H1 (cell line): Measurements from ENCODE around the gene METTL6. TPM values are rescaled to one million over a fixed set of nuclear protein-coding genes. Genes with fewer than 3 reads are reported as not detected.

Source experiments
- CTCF ChIA-PET: fragments of 300-600 bp; sonication (Branson Sonifier 250); formaldehyde crosslinking; loops from one replicate; lab custom pipeline; 2021; ENCODE audit not compliant: partially characterized antibody; lab: Charles Lee
- POLR2A ChIA-PET: fragments of 300-600 bp; sonication (Branson Sonifier 250); formaldehyde crosslinking; loops from one replicate; lab custom pipeline; 2021; ENCODE audit warnings: inconsistent platforms; ENCODE audit not compliant: partially characterized antibody; lab: Charles Lee
- DNase-seq, 2 experiments: peaks; one replicate each; pipeline versions ENCODE4 v3.0.0 to v3.0.0-alpha.2; 2010 to 2022; ENCODE audit warnings: low spot score in 2 of 2, low read depth in 1 of 2, mixed read lengths in 1 of 2
- FAIRE-seq: peaks from 2 replicates; lab custom pipeline; 2011; peaks lifted over from hg19 to GRCh38; lab: Jason Lieb, UNC
- H2AFZ ChIP-seq: 2 replicates; pipeline ENCODE4 v1.8.1; 2012; ENCODE audit warnings: low read length, inconsistent platforms
- H2AK5ac ChIP-seq: 2 replicates; pipeline ENCODE4 v1.6.1; 2013; ENCODE audit warnings: low read depth, low read length
- H2BK120ac ChIP-seq: replicated peaks from 2 replicates; pipeline ENCODE3; 2013; ENCODE audit warnings: low read depth, low read length, inconsistent platforms
- H2BK12ac ChIP-seq: 2 replicates; pipeline ENCODE4 v1.6.1; 2013; ENCODE audit warnings: low read depth, low read length
- H2BK15ac ChIP-seq: 2 replicates; pipeline ENCODE4 v1.6.1; 2013; ENCODE audit warnings: low read length
- H2BK20ac ChIP-seq: 2 replicates; pipeline ENCODE4 v1.6.1; 2013; ENCODE audit warnings: low read length
- H2BK5ac ChIP-seq: 2 replicates; pipeline ENCODE4 v1.6.1; 2013; ENCODE audit warnings: low read depth, low read length
- H3K14ac ChIP-seq: 2 replicates; pipeline ENCODE4 v1.6.1; 2013; ENCODE audit warnings: inconsistent platforms; ENCODE audit not compliant: insufficient read length
- H3K18ac ChIP-seq: 2 replicates; pipeline ENCODE4 v1.6.1; 2013; ENCODE audit warnings: low read length; ENCODE audit errors: extremely low read depth
- H3K23ac ChIP-seq: 2 replicates; pipeline ENCODE4 v1.6.1; 2013; ENCODE audit warnings: inconsistent platforms; ENCODE audit not compliant: insufficient read length
- H3K23me2 ChIP-seq: 2 replicates; pipeline ENCODE4 v1.6.1; 2013; ENCODE audit warnings: low read depth, low read length
- H3K27ac ChIP-seq: 2 replicates; pipeline ENCODE4 v1.6.1; 2011; ENCODE audit warnings: low read depth, low read length, inconsistent platforms
- H3K27me3 ChIP-seq, 4 experiments: replicated peaks in 1 of 4; 1 replicate in 1 of 4; 2 replicates in 3 of 4; pipeline versions ENCODE4 v1.6.1 to v1.8.1; 2011 to 2013; ENCODE audit warnings: low read length in 3 of 4, mild to moderate bottlenecking in 3 of 4, inconsistent platforms in 2 of 4, mixed read lengths in 2 of 4, moderate library complexity in 1 of 4; ENCODE audit not compliant: control insufficient read depth in 3 of 4, insufficient read depth in 3 of 4; ENCODE audit errors: extremely low read depth in 1 of 4
- H3K36me3 ChIP-seq, 4 experiments: 2 replicates each; pipeline versions ENCODE4 v1.6.1 to v1.8.1; 2011 to 2013; ENCODE audit warnings: mild to moderate bottlenecking in 4 of 4, low read length in 3 of 4, moderate library complexity in 2 of 4, control low read depth in 1 of 4, inconsistent platforms in 1 of 4; ENCODE audit not compliant: insufficient read depth in 4 of 4, control insufficient read depth in 2 of 4
- H3K4ac ChIP-seq: replicated peaks from 2 replicates; pipeline ENCODE3; 2013; ENCODE audit warnings: low read length, low read depth, mixed read lengths, inconsistent platforms; ENCODE audit not compliant: insufficient read length
- H3K4me1 ChIP-seq, 4 experiments: replicated peaks in 1 of 4; 1 replicate in 1 of 4; 2 replicates in 3 of 4; pipeline versions ENCODE4 v1.6.1 to v1.8.1; 2011 to 2013; ENCODE audit warnings: low read length in 3 of 4, inconsistent platforms in 2 of 4, mixed read lengths in 1 of 4; ENCODE audit not compliant: insufficient read depth in 4 of 4, control insufficient read depth in 3 of 4
- H3K4me2 ChIP-seq, 2 experiments: 2 replicates each; pipeline versions ENCODE4 v1.6.1 to v1.8.1; 2011 to 2013; ENCODE audit warnings: low read depth in 2 of 2, low read length in 2 of 2, control low read depth in 1 of 2, inconsistent platforms in 1 of 2, mild to moderate bottlenecking in 1 of 2; ENCODE audit not compliant: insufficient read depth in 1 of 2
- H3K4me3 ChIP-seq, 4 experiments: fragments of 200-600, 300-600 bp in 1 of 4; sonication (generic), shearing (Covaris generic), sonication (Bioruptor Twin) in 1 of 4; 2 replicates each; pipeline versions ENCODE4 v1.5.1 to v1.8.1; 2011 to 2016; ENCODE audit warnings: low read length in 4 of 4, low read depth in 3 of 4, control low read depth in 2 of 4, inconsistent platforms in 2 of 4, mild to moderate bottlenecking in 2 of 4, mixed read lengths in 1 of 4, moderate library complexity in 1 of 4; ENCODE audit not compliant: insufficient read depth in 2 of 4; ENCODE audit errors: extremely low read depth in 1 of 4
- H3K56ac ChIP-seq: replicated peaks from 2 replicates; pipeline ENCODE3; 2013; ENCODE audit warnings: low read depth, mild to moderate bottlenecking, mixed read lengths, low read length, inconsistent platforms; ENCODE audit not compliant: insufficient read length
- H3K79me1 ChIP-seq: 2 replicates; pipeline ENCODE4 v1.6.1; 2013; ENCODE audit warnings: low read depth, low read length, control low read depth
- H3K79me2 ChIP-seq, 2 experiments: 2 replicates each; pipeline versions ENCODE4 v1.6.1 to v1.8.1; 2012 to 2013; ENCODE audit warnings: low read length in 2 of 2, mild to moderate bottlenecking in 2 of 2, inconsistent platforms in 1 of 2; ENCODE audit not compliant: insufficient read depth in 2 of 2, control insufficient read depth in 1 of 2
- H3K9ac ChIP-seq, 4 experiments: replicated peaks in 1 of 4; 1 replicate in 1 of 4; 2 replicates in 3 of 4; pipeline versions ENCODE4 v1.6.1 to v1.8.1; 2011 to 2013; ENCODE audit warnings: low read depth in 3 of 4, low read length in 3 of 4, control low read depth in 2 of 4, mild to moderate bottlenecking in 2 of 4, moderate library complexity in 2 of 4, inconsistent platforms in 1 of 4; ENCODE audit errors: extremely low read depth in 1 of 4
- H3K9me3 ChIP-seq, 2 experiments: 2 replicates each; pipeline versions ENCODE4 v1.6.1 to v1.8.1; 2012 to 2013; ENCODE audit warnings: mild to moderate bottlenecking in 2 of 2, moderate library complexity in 2 of 2, control low read depth in 1 of 2, inconsistent platforms in 1 of 2, low read depth in 1 of 2, low read length in 1 of 2, mixed read lengths in 1 of 2; ENCODE audit not compliant: insufficient read depth in 2 of 2
- H4K20me1 ChIP-seq, 2 experiments: replicated peaks in 1 of 2; 2 replicates each; pipeline versions ENCODE3 to v1.8.1; 2011 to 2013; ENCODE audit warnings: inconsistent platforms in 2 of 2, low read length in 2 of 2, mild to moderate bottlenecking in 1 of 2; ENCODE audit not compliant: insufficient read depth in 2 of 2, control insufficient read depth in 1 of 2
- H4K5ac ChIP-seq: 2 replicates; pipeline ENCODE4 v1.6.1; 2013; ENCODE audit warnings: low read length, low read depth, mixed read lengths, inconsistent platforms; ENCODE audit not compliant: insufficient read length
- H4K8ac ChIP-seq: 2 replicates; pipeline ENCODE4 v1.8.0; 2013; ENCODE audit warnings: mild to moderate bottlenecking, moderate library complexity, low read length, inconsistent platforms; ENCODE audit not compliant: insufficient read depth; ENCODE audit errors: extremely low read depth
- H4K91ac ChIP-seq: replicated peaks from 2 replicates; pipeline ENCODE3; 2013; ENCODE audit warnings: low read length, mixed read lengths, inconsistent platforms; ENCODE audit not compliant: insufficient read length
- ASH2L ChIP-seq: fragments of 200-600, 300-600 bp; sonication (generic); IDR thresholded peaks from one replicate; pipeline ENCODE4 v1.7.1; 2017; ENCODE audit warnings: low read length
- BRCA1 ChIP-seq: IDR thresholded peaks from 2 replicates; pipeline ENCODE4 v1.6.1; 2012; ENCODE audit warnings: low read depth, low read length, improper control_type of control experiment
- GTF2F1 ChIP-seq: IDR thresholded peaks from 2 replicates; pipeline ENCODE4 v1.6.1; 2012; ENCODE audit warnings: low read depth, low read length, improper control_type of control experiment, borderline replicate concordance
- NANOG ChIP-seq: IDR thresholded peaks from 2 replicates; pipeline ENCODE4 v1.6.1; 2011; ENCODE audit warnings: low read length, low read depth, mild to moderate bottlenecking, inconsistent platforms; ENCODE audit not compliant: insufficient read depth, poor library complexity, severe bottlenecking
- PHF8 ChIP-seq: fragments of 200-600 bp; sonication (generic); conservative IDR thresholded peaks from 2 replicates; pipeline ENCODE4 v1.7.1; 2012; ENCODE audit warnings: low read depth, mild to moderate bottlenecking, inconsistent platforms, low read length, moderate library complexity
- RBBP5 ChIP-seq: IDR thresholded peaks from 2 replicates; pipeline ENCODE4 v1.7.1; 2012; ENCODE audit warnings: low read depth, mild to moderate bottlenecking, inconsistent platforms, low read length, moderate library complexity, borderline replicate concordance
- RFX5 ChIP-seq: IDR thresholded peaks from 2 replicates; pipeline ENCODE4 v1.6.1; 2011; ENCODE audit warnings: low read depth, low read length, improper control_type of control experiment, borderline replicate concordance
- SRF ChIP-seq: IDR thresholded peaks from 2 replicates; pipeline ENCODE4 v1.6.1; 2011; ENCODE audit warnings: mild to moderate bottlenecking, low read depth, low read length, moderate library complexity
- TBP ChIP-seq: IDR thresholded peaks from 2 replicates; pipeline ENCODE4 v1.6.1; 2011; ENCODE audit warnings: low read depth, low read length, improper control_type of control experiment
- WGBS, 2 experiments: shearing (Covaris generic) in 1 of 2; methylation state at CpG; one replicate each; pipeline versions ENCODE4 v1.1.6 to v1.1.7; 2013 to 2015; ENCODE audit warnings: low lambda C conversion rate in 2 of 2, mixed read lengths in 2 of 2, inconsistent platforms in 1 of 2, low coverage in 1 of 2, missing lambda C conversion rate in 1 of 2; ENCODE audit not compliant: insufficient replicate concordance in 2 of 2, insufficient coverage in 1 of 2, insufficient read length in 1 of 2; ENCODE audit errors: extremely low coverage in 1 of 2, missing lambda C conversion rate in 1 of 2; 5-methylcytosine and 5-hydroxymethylcytosine counted together
- polyA plus RNA-seq, 7 experiments: library from polyadenylated mRNA; depleted of rRNA in 3 of 7; stranded (reverse) in 5 of 7; unstranded in 2 of 7; fragments of >200 nt in 5 of 7; fragments of 200-250 nt in 2 of 7; gene quantifications; 1 replicate in 5 of 7; 2 replicates in 1 of 7; 4 replicates in 1 of 7; pipeline versions ENCODE4 v1.2.1 to v1.2.3, GENCODE V29; 2011 to 2013; ENCODE audit warnings: missing spikeins in 2 of 7, mixed read lengths in 2 of 7
- total RNA-seq: library from RNA; stranded (reverse); fragmentation: NEBNext Ultra II Directional; extraction: Animal tissue kit (Norgen Biotek cat#: 25700); gene quantifications from 2 replicates; pipeline ENCODE4 v1.2.1, GENCODE V29; 2021

Gene METTL6
- total and polyA plus RNA-seq, 2 of the 8 experiments (the other 6 are each of a cell fraction or from before 2014, with no cell fraction given), result 18.4 to 20.0 TPM

DNA sequence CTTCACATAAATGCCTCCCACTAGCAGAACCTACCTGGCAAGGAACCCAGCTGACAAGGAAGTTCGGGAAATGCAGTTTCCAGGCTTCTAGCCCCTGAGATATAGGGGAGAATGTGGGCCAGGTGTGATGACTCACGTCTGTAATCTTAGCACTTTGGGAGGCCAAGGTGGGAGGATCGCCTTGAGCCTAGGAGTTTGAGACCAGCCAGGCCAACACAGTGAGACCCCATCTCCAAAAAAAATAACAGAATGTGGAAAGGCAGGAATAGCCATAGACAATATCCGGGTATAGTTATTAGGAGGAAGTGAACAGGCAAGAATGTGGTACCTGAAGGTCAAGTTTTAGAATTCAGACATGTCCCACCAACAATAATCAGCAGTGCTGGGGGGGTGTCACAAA, 54.4 kb downstream of the METTL6 start:
- ChIA-PET CTCF (interaction anchor here (0.7 to 2.2 kb wide), 8 partner anchors 11 to 105 kb away, joined by 3 to 8 read pairs (median 4); no protein-coding TSS in a partner anchor), POLR2A (no interaction called here)
- no peaks in the 10 kb centered on the region for H3K79me2 ChIP-seq
- H3K27me3 ChIP-seq, result no peaks in the 10 kb centered on the region
- H2AFZ ChIP-seq, result no peak overlapping the region
- WGBS, 2 experiments, result 81% methylated on average over 4 of the region's 4 CpGs; no CpG with 5 or more reads in 1 of the 2 experiments
- H2BK120ac ChIP-seq, result no peak overlapping the region
- H3K56ac ChIP-seq, result no peak overlapping the region
- DNase-seq (no peak), FAIRE-seq (no peak)
- H3K27ac ChIP-seq, result no peak overlapping the region
- peaks cover 0 to 2% (median 0%) of the 10 kb centered on the region in 4 experiments; a peak in 3 of 7 replicates for H3K4me1 ChIP-seq
- H3K4me2 ChIP-seq, result no peak overlapping the region
- H4K8ac ChIP-seq, result no peak overlapping the region
- no peak overlapping the region for H2AK5ac ChIP-seq
- H3K9me3 ChIP-seq, result no peaks in the 10 kb centered on the region
- H2BK12ac ChIP-seq, result no peak overlapping the region
- H2BK5ac ChIP-seq, result no peak overlapping the region
- no peak overlapping the region for H4K91ac ChIP-seq
- H3K23ac ChIP-seq, result no peak overlapping the region
- no peaks in the 10 kb centered on the region for H3K79me1 ChIP-seq
- no peak overlapping the region for H3K4me3 ChIP-seq
- H2BK20ac ChIP-seq, result no peak overlapping the region
- H3K9ac ChIP-seq, result no peak overlapping the region
- H4K20me1 ChIP-seq, result no peaks in the 10 kb centered on the region
- no peak overlapping the region for H3K14ac ChIP-seq
- no peak overlapping the region for H4K5ac ChIP-seq
- no peak overlapping the region for H3K4ac ChIP-seq
- no peaks in the 10 kb centered on the region for H3K36me3 ChIP-seq
- no peak overlapping the region for H3K18ac ChIP-seq
- no peaks in the 10 kb centered on the region for H3K23me2 ChIP-seq
- no peak overlapping the region for H2BK15ac ChIP-seq
- no peak for TF ChIP-seq TBP
- no peak for TF ChIP-seq PHF8
- TF ChIP-seq ASH2L, result no peak
- no peak for TF ChIP-seq RBBP5
- TF ChIP-seq GTF2F1, result no peak
- TF ChIP-seq SRF, result no peak
- TF ChIP-seq RFX5, result no peak
- no peak for TF ChIP-seq NANOG
- no peak for TF ChIP-seq BRCA1
